ENCODE data around the gene GNPTAB. TPM values are rescaled to one million over a fixed set of nuclear protein-coding genes. Genes with fewer than 3 reads are reported as not detected.
"Not testable (repeated sequence)": the region's sequence is repeated elsewhere in the genome, so short reads cannot be mapped to it uniquely, and the experiment has no call there.

GNPTAB gene
- total RNA-seq, 1 donor, result 86.8 TPM

- TF ChIP-seq CTCF (IDR thresholded peaks at IDR 0.05; ENCODE audit: insufficient read depth, low read depth, low read length), result no peak
- DNase-seq (ENCODE audit: low read depth), result no peak
- no peak overlapping the region for H3K4me3 ChIP-seq (ENCODE audit: low read depth, low read length)
Observed at GRCh38 chr12:101870925-101871324, 40.2 kb upstream of the GNPTAB start.

GRCh38 chr12:101867619-101868018, 36.9 kb upstream of the GNPTAB start:
- H3K4me3 ChIP-seq (ENCODE audit: low read depth, low read length); DNase-seq (ENCODE audit: low read depth): not testable (repeated sequence)

GRCh38 chr12:101866615-101867373, 36.0 kb upstream of the GNPTAB start:
- no peak overlapping the region for H3K4me3 ChIP-seq (ENCODE audit: low read depth, low read length)
- DNase-seq (ENCODE audit: low read depth), result no peak
- no peak for TF ChIP-seq CTCF (IDR thresholded peaks at IDR 0.05; ENCODE audit: insufficient read depth, low read depth, low read length)

- no peak for DNase-seq (ENCODE audit: low read depth)
- no peak for TF ChIP-seq CTCF (IDR thresholded peaks at IDR 0.05; ENCODE audit: insufficient read depth, low read depth, low read length)
- no peak overlapping the region for H3K4me3 ChIP-seq (ENCODE audit: low read depth, low read length)
Observed at GRCh38 chr12:101863981-101864380, 33.2 kb upstream of the GNPTAB start.

GRCh38 chr12:101862245-101862644, 31.5 kb upstream of the GNPTAB start:
- no peak overlapping the region for H3K4me3 ChIP-seq (ENCODE audit: low read depth, low read length)
- DNase-seq (ENCODE audit: low read depth), result no peak
- TF ChIP-seq CTCF (IDR thresholded peaks at IDR 0.05; ENCODE audit: insufficient read depth, low read depth, low read length), result no peak

GRCh38 chr12:101861688-101862087, 30.9 kb upstream of the GNPTAB start:
- not testable (repeated sequence) for DNase-seq (ENCODE audit: low read depth); H3K4me3 ChIP-seq (ENCODE audit: low read depth, low read length)

GRCh38 chr12:101859664-101860607, 29.2 kb upstream of the GNPTAB start:
- H3K4me3 ChIP-seq (ENCODE audit: low read depth, low read length), result no peak overlapping the region
- no peak for TF ChIP-seq CTCF (IDR thresholded peaks at IDR 0.05; ENCODE audit: insufficient read depth, low read depth, low read length)
- peak; percentile 34 for DNase-seq (ENCODE audit: low read depth)
